K562 treated with DMSO at 1 percent for 4 hours (cell line): Measurements from ENCODE around the gene LYRM1. TPM values are rescaled to one million over a fixed set of nuclear protein-coding genes. Genes with fewer than 3 reads are reported as not detected.

Experiments
- total RNA-seq: library from RNA; unstranded; fragments of 300-600 nt; gene quantifications from 2 replicates; pipeline ENCODE4 v1.2.3, GENCODE V29; 2022; ENCODE audit not compliant: insufficient read depth

LYRM1 gene
- 46.5 and 69.2 TPM in 2 replicates for total RNA-seq

GRCh38 chr16:20900299-20901067, at the start of gene LYRM1, which contains the start of gene DCUN1D3:
TSS of gene LYRM1 (plus strand) at chr16:20900771. CDS start at chr16:20915556, 14,785 bp downstream.
TSS of gene DCUN1D3 (minus strand) at chr16:20900358. CDS start at chr16:20862538, 37,820 bp downstream.

Other genes starting within 250 kb of the LYRM1 start
- 4.0 TPM in 1 of 2 replicates, not detected in the other for gene ACSM1, start 203.1 kb upstream of the LYRM1 start, total RNA-seq
- gene THUMPD1, start 159.0 kb upstream of the LYRM1 start, total RNA-seq, result 15.7 and 18.8 TPM in 2 replicates
- gene ACSM3, start 136.8 kb upstream of the LYRM1 start, total RNA-seq, result 265 and 316 TPM in 2 replicates
- 21.8 and 26.7 TPM in 2 replicates for gene ERI2, start 94.3 kb upstream of the LYRM1 start, total RNA-seq
- gene REXO5, start 94.2 kb upstream of the LYRM1 start, total RNA-seq, result 23.6 and 24.3 TPM in 2 replicates
- gene DCUN1D3, start 413 bp upstream of the LYRM1 start, total RNA-seq, result 2.4 and 3.0 TPM in 2 replicates